Retinal pigment epithelial cell (primary cell): Measurements from ENCODE around the gene WDR93.

Experiments
- DNase-seq: peaks from one replicate; pipeline ENCODE4 v3.0.0-alpha.2; 2010; ENCODE audit warnings: low read depth
- H3K4me3 ChIP-seq: 2 replicates; pipeline ENCODE4 v1.5.1; 2011; ENCODE audit warnings: mild to moderate bottlenecking, low read length, control low read depth, moderate library complexity
- CTCF ChIP-seq: conservative IDR thresholded peaks from 2 replicates; pipeline ENCODE4 v1.5.1; 2011; ENCODE audit warnings: low read depth, low read length, control low read depth, inconsistent platforms

The WDR93 gene

GRCh38 chr15:89790206-89790605, 99.6 kb downstream of the WDR93 start:
- no peak for DNase-seq
- H3K4me3 ChIP-seq, result no peak overlapping the region
- TF ChIP-seq CTCF, result no peak

- DNase-seq, result no peak
- no peak for TF ChIP-seq CTCF
- no peak overlapping the region for H3K4me3 ChIP-seq
These were observed 100.0 kb downstream of the WDR93 start for GRCh38 chr15:89790661-89791060.

GRCh38 chr15:89792106-89792805, 101.6 kb downstream of the WDR93 start:
- DNase-seq, result no peak
- no peak overlapping the region for H3K4me3 ChIP-seq
- no peak for TF ChIP-seq CTCF
